ENCODE data around the gene NALCN. TPM values are rescaled to one million over a fixed set of nuclear protein-coding genes. Genes with fewer than 3 reads are reported as not detected.
A peak's percentile ranks its signal among the peaks of the same experiment; 100 is the strongest.

Gene NALCN
- total and polyA plus RNA-seq, 10 of the 15 experiments (the other 5 are each of a cell fraction or from before 2014, with no cell fraction given) = under 0.01 TPM; not detected in 9

DNA sequence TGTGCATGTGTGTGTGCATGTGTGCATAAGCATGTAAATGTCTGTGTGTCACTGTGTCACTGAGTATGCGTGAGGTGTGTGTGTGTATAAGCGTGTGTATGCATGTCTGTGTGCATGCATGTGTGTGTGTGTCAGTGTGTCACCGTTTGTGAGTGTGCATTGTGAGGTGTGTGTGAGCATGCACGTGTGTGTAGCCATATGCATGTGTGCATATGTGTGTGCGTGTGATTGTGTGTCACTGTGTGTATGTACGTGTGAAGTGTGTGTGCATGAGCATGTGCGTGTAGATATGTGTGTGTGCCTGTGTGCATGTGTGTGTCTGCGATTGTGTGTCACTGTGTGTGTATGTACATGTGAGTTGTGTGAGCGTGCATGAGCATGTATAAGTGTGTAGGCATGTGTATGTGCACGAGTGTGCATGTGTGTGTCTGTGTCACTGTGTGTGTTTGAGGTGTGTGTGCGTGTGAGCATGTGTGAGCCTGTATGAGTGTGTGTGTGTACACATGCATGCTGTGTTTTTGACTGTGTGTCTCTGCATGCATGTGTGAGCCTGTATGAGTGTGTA lies 144.5 kb downstream of the NALCN start:
- ChIA-PET CTCF (no interaction called here), POLR2A (no interaction called here), SMC1A (ENCODE audit: uncharacterized antibody, unreplicated experiment) (no interaction called here), RAD21 (ENCODE audit: unreplicated experiment) (no interaction called here)
- in situ Hi-C loops (cut with MboI) = no loop called here
- 43% methylated on average over 11 of the region's 11 CpGs for WGBS (ENCODE audit: insufficient coverage, insufficient replicate concordance, low lambda C conversion rate, missing lambda C conversion rate)
- no peaks in the 10 kb centered on the region for H3K36me3 ChIP-seq (ENCODE audit: control insufficient read depth in 2 of 2, insufficient read depth in 2 of 2, low read length in 1 of 2)
- no peak overlapping the region for H3K4me3 ChIP-seq
- H3K9me3 ChIP-seq (replicated peaks; ENCODE audit: control insufficient read depth, insufficient read depth, low read length) = no peaks in the 10 kb centered on the region
- ATAC-seq (no peak), DNase-seq (ENCODE audit: low read depth, low spot score) (no peak), FAIRE-seq (no peak)
- no peaks in the 10 kb centered on the region; a peak in 1 of 4 replicates for H3K27me3 ChIP-seq (replicated peaks in 1 of 2; ENCODE audit: control insufficient read depth in 2 of 2, insufficient read depth in 2 of 2, low read length in 1 of 2)
- H2AFZ ChIP-seq (ENCODE audit: control insufficient read depth, low read depth, low read length) = no peak overlapping the region
- intact Hi-C loops (cut with micrococcal nuclease; ENCODE audit: unreplicated experiment) = no loop called here
- no peak overlapping the region for H3K4me2 ChIP-seq (ENCODE audit: control insufficient read depth, insufficient read depth)
- TF ChIP-seq CHD2 (IDR thresholded peaks at IDR 0.05; ENCODE audit: borderline replicate concordance, low read depth, low read length) = no peak
- TF ChIP-seq TCF3 (IDR thresholded peaks at IDR 0.05; ENCODE audit: borderline replicate concordance, insufficient read depth, low read depth, low read length) = peak; percentile 54; the same call in 1 of the 2 replicates
- TF ChIP-seq, protein P1, sequence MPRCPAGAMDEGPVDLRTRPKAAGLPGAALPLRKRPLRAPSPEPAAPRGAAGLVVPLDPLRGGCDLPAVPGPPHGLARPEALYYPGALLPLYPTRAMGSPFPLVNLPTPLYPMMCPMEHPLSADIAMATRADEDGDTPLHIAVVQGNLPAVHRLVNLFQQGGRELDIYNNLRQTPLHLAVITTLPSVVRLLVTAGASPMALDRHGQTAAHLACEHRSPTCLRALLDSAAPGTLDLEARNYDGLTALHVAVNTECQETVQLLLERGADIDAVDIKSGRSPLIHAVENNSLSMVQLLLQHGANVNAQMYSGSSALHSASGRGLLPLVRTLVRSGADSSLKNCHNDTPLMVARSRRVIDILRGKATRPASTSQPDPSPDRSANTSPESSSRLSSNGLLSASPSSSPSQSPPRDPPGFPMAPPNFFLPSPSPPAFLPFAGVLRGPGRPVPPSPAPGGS (IDR thresholded peaks at IDR 0.05; ENCODE audit: borderline replicate concordance, insufficient read depth, low read depth, low read length, poor library complexity, severe bottlenecking) = peak; percentile 86
- no peak for TF ChIP-seq HDAC6 (IDR thresholded peaks at IDR 0.05; ENCODE audit: unreplicated experiment)
- no peak overlapping the region for H3K27ac ChIP-seq (ENCODE audit: control insufficient read depth, insufficient read depth)
- no peaks in the 10 kb centered on the region for H4K20me1 ChIP-seq (ENCODE audit: control insufficient read depth, insufficient read depth)
- no peaks in the 10 kb centered on the region for H3K79me2 ChIP-seq (ENCODE audit: control insufficient read depth, insufficient read depth, low read length)
- H3K9ac ChIP-seq (ENCODE audit: control insufficient read depth, insufficient read depth, low read length) = no peak overlapping the region
- BruUV-seq (replicated peaks) = no TSS peak
- H3K4me1 ChIP-seq (ENCODE audit: control insufficient read depth, insufficient read depth, low read length) = no peaks in the 10 kb centered on the region

DNA sequence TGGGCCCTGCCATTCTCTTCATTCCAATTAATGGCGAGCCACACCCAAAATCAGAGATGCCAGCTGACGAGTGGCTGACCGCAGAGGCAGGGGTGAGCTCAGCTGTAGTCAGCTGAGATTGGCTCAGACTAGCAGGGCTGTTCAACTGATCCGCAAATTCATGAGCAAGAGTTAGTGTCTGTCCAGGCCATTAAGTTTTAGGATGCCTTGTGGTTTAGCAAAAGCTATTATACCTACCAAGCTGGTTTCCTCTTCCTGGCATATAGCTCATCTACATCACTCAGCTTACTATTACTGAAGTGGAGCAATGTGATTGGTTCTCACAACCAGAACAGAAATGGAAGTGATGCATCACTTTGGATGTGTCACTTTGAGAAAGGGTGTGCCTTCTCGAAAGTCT lies 148.7 kb downstream of the NALCN start:
- no peak for FAIRE-seq
- Histone ChIP-seq H3K4me1 (ENCODE audit: control insufficient read depth, insufficient read depth, low read length) (no peaks in the 10 kb centered on the region), H4K20me1 (ENCODE audit: control insufficient read depth, insufficient read depth) (no peaks in the 10 kb centered on the region), H3K36me3 (ENCODE audit: control insufficient read depth in 2 of 2, insufficient read depth in 2 of 2, low read length in 1 of 2) (no peaks in the 10 kb centered on the region), H3K9ac (ENCODE audit: control insufficient read depth, insufficient read depth, low read length) (no peak overlapping the region), H3K9me3 (replicated peaks; ENCODE audit: control insufficient read depth, insufficient read depth, low read length) (no peaks in the 10 kb centered on the region), H3K4me3 (no peak overlapping the region), H2AFZ (ENCODE audit: control insufficient read depth, low read depth, low read length) (no peak overlapping the region), H3K4me2 (ENCODE audit: control insufficient read depth, insufficient read depth) (no peak overlapping the region), H3K27me3 (replicated peaks in 1 of 2; ENCODE audit: control insufficient read depth in 2 of 2, insufficient read depth in 2 of 2, low read length in 1 of 2) (no peaks in the 10 kb centered on the region; a peak in 1 of 4 replicates), H3K27ac (ENCODE audit: control insufficient read depth, insufficient read depth) (no peak overlapping the region), H3K79me2 (ENCODE audit: control insufficient read depth, insufficient read depth, low read length) (no peaks in the 10 kb centered on the region)
- ChIA-PET CTCF (interaction anchor here (1.0 to 1.1 kb wide), 2 partner anchors 9 to 10 kb away, joined by 3 to 4 read pairs; no protein-coding TSS in a partner anchor), SMC1A (ENCODE audit: uncharacterized antibody, unreplicated experiment) (interaction anchor here (1.0 to 1.1 kb wide), 2 partner anchors 9 to 16 kb away, joined by 3 to 4 read pairs; no protein-coding TSS in a partner anchor), RAD21 (ENCODE audit: unreplicated experiment) (no interaction called here), POLR2A (no interaction called here)
- in situ Hi-C loops (cut with MboI) = no loop called here
- BruUV-seq (replicated peaks) = no TSS peak
- 10% methylated on average over 5 of the region's 5 CpGs for WGBS (ENCODE audit: insufficient coverage, insufficient replicate concordance, low lambda C conversion rate, missing lambda C conversion rate)
- ATAC-seq = no peak
- intact Hi-C loops (cut with micrococcal nuclease; ENCODE audit: unreplicated experiment) = no loop called here
- DNase-seq (ENCODE audit: low read depth, low spot score) = no peak
- TF ChIP-seq CBX3 (IDR thresholded peaks at IDR 0.05; ENCODE audit: borderline replicate concordance, low read depth) (no peak), POLR2AphosphoS2 (IDR thresholded peaks at IDR 0.05; ENCODE audit: low read depth, low read length) (no peak)
- TF ChIP-seq, protein P2, sequence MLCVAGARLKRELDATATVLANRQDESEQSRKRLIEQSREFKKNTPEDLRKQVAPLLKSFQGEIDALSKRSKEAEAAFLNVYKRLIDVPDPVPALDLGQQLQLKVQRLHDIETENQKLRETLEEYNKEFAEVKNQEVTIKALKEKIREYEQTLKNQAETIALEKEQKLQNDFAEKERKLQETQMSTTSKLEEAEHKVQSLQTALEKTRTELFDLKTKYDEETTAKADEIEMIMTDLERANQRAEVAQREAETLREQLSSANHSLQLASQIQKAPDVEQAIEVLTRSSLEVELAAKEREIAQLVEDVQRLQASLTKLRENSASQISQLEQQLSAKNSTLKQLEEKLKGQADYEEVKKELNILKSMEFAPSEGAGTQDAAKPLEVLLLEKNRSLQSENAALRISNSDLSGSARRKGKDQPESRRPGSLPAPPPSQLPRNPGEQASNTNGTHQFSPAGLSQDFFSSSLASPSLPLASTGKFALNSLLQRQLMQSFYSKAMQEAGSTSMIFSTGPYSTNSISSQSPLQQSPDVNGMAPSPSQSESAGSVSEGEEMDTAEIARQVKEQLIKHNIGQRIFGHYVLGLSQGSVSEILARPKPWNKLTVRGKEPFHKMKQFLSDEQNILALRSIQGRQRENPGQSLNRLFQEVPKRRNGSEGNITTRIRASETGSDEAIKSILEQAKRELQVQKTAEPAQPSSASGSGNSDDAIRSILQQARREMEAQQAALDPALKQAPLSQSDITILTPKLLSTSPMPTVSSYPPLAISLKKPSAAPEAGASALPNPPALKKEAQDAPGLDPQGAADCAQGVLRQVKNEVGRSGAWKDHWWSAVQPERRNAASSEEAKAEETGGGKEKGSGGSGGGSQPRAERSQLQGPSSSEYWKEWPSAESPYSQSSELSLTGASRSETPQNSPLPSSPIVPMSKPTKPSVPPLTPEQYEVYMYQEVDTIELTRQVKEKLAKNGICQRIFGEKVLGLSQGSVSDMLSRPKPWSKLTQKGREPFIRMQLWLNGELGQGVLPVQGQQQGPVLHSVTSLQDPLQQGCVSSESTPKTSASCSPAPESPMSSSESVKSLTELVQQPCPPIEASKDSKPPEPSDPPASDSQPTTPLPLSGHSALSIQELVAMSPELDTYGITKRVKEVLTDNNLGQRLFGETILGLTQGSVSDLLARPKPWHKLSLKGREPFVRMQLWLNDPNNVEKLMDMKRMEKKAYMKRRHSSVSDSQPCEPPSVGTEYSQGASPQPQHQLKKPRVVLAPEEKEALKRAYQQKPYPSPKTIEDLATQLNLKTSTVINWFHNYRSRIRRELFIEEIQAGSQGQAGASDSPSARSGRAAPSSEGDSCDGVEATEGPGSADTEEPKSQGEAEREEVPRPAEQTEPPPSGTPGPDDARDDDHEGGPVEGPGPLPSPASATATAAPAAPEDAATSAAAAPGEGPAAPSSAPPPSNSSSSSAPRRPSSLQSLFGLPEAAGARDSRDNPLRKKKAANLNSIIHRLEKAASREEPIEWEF (IDR thresholded peaks at IDR 0.05; ENCODE audit: insufficient replicate concordance, low read depth, low read length) = no peak
- TF ChIP-seq, protein P3, sequence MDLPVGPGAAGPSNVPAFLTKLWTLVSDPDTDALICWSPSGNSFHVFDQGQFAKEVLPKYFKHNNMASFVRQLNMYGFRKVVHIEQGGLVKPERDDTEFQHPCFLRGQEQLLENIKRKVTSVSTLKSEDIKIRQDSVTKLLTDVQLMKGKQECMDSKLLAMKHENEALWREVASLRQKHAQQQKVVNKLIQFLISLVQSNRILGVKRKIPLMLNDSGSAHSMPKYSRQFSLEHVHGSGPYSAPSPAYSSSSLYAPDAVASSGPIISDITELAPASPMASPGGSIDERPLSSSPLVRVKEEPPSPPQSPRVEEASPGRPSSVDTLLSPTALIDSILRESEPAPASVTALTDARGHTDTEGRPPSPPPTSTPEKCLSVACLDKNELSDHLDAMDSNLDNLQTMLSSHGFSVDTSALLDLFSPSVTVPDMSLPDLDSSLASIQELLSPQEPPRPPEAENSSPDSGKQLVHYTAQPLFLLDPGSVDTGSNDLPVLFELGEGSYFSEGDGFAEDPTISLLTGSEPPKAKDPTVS (IDR thresholded peaks at IDR 0.05; ENCODE audit: low read depth, low read length) = no peak
